GM12872 (cell line): ENCODE measurements around the gene UGT1A5.

Experiments used
- CTCF ChIP-seq: IDR thresholded peaks from 3 replicates; pipeline ENCODE4 v1.5.1; 2011; ENCODE audit warnings: low read depth, mild to moderate bottlenecking, low read length, moderate library complexity; ENCODE audit not compliant: insufficient read depth

The UGT1A5 gene

GRCh38 chr2:233688341-233688740 is 24.4 kb upstream of the UGT1A5 start:
- TF ChIP-seq CTCF, result no peak

GRCh38 chr2:233689031-233689430 is 23.7 kb upstream of the UGT1A5 start:
- no peak for TF ChIP-seq CTCF

GRCh38 chr2:233689501-233689900 is 23.2 kb upstream of the UGT1A5 start:
- no peak for TF ChIP-seq CTCF

GRCh38 chr2:233690444-233690843 is 22.3 kb upstream of the UGT1A5 start:
- no peak for TF ChIP-seq CTCF

- TF ChIP-seq CTCF, result no peak
Observed at GRCh38 chr2:233691443-233692433, 21.0 kb upstream of the UGT1A5 start.

- TF ChIP-seq CTCF, result no peak
Observed at GRCh38 chr2:233692648-233693047, 20.1 kb upstream of the UGT1A5 start, which contains the start of gene UGT1A6. TSS of gene UGT1A6 (plus strand) at chr2:233692890. CDS start at chr2:233693005, 115 bp downstream.

GRCh38 chr2:233693963-233694362 is 18.7 kb upstream of the UGT1A5 start:
- no peak for TF ChIP-seq CTCF
